Heart left ventricle (tissue), 13 donors: ENCODE results near the gene DRD1.

Experiments
- CTCF ChIP-seq, 12 donors: fragments of 200-600 bp; sonication (generic) in 4 of 12; IDR thresholded peaks; one replicate each; pipeline versions ENCODE4 v1.5.0 to v1.8.0; 2018 to 2022; ENCODE audit warnings: antibody characterized with exemption in 12 of 12, mild to moderate bottlenecking in 5 of 12
- POLR2A ChIP-seq, 2 donors: fragments of 450-650 bp; IDR thresholded peaks; one replicate each; pipeline ENCODE4 v1.6.1; 2017; ENCODE audit warnings: antibody characterized with exemption in 2 of 2, mild to moderate bottlenecking in 2 of 2, moderate library complexity in 2 of 2
- donor health status: ischemic (EF 13 %, LVEDD 7.1; RV severe dilation, severe dysfunction).
- donor health status: DM: no; HTN: yes; CAD: no.
- donor health status: DM: no; HTN: no; CAD: no.
- donor health status: ischemic (EF 25% LVEDD 6.9; RV normal size, moderate dysfunction).
- donor health status: ischemic (EF 25% LVEDD 5.7; RV mildly dilated, moderate dysfunction).
- donor health status: ischemic (EF 35%, LVEDD 5.7; RV mildly dilated, moderate dysfunction).
- donor health status: nonischemic (EF 11% LVEDD 7.7; RV severe dilation, severe dysfunction).
- donor health status: DM: yes; HTN: yes; CAD: no.
- donor health status: PGD.
- donor health status: ischemic (EF 29% LVEDD 5.4; RV normal size, mild dysfunction).
- donor health status: nonischemic (EF 23%, LVEDD 6.1; RV moderate dilation, normal function).

GRCh38 chr5:175472378-175472777, 28.4 kb upstream of the DRD1 start:
- TF ChIP-seq POLR2A (IDR thresholded peaks at IDR 0.05) (no peak), CTCF (IDR thresholded peaks at IDR 0.05) (no peak)
